Mesothelial cell of epicardium (in vitro differentiated cells): ENCODE data around the gene HOMER1. TPM values are rescaled to one million over a fixed set of nuclear protein-coding genes. Genes with fewer than 3 reads are reported as not detected.
A peak's percentile ranks its signal among the peaks of the same experiment; 100 is the strongest.

Experiments used
- DNase-seq, 2 experiments: peaks; one replicate each; pipeline ENCODE4 v3.0.0; 2021; ENCODE audit warnings: low spot score in 2 of 2; ENCODE audit not compliant: unreplicated experiment in 2 of 2
- H3K27ac Mint-ChIP-seq: 2 replicates; pipeline ENCODE4 v1.8.0; 2021; ENCODE audit warnings: mixed read lengths
- H3K27me3 Mint-ChIP-seq: 2 replicates; pipeline ENCODE4 v1.8.0; 2021; ENCODE audit warnings: low read depth, mixed read lengths
- H3K36me3 Mint-ChIP-seq: 2 replicates; pipeline ENCODE4 v1.8.0; 2021; ENCODE audit warnings: mixed read lengths
- H3K4me1 Mint-ChIP-seq: 2 replicates; pipeline ENCODE4 v1.8.0; 2021; ENCODE audit warnings: mixed read lengths
- H3K4me3 Mint-ChIP-seq: 2 replicates; pipeline ENCODE4 v1.8.0; 2021; ENCODE audit warnings: mild to moderate bottlenecking, moderate library complexity, mixed read lengths
- H3K9me3 Mint-ChIP-seq: 2 replicates; pipeline ENCODE4 v1.8.0; 2021; ENCODE audit warnings: mixed read lengths
- total RNA-seq: library from RNA; stranded (reverse); gene quantifications from 3 replicates; pipeline ENCODE4 v1.2.1, GENCODE V29; 2021
- TF ChIP-seq, protein P1 (sequence below): fragments of 200-600 bp; sonication (generic); IDR thresholded peaks from one replicate; pipeline ENCODE4 v1.5.0; 2021; ENCODE audit warnings: antibody characterized with exemption; ENCODE audit not compliant: unreplicated experiment

HOMER1 gene
- total RNA-seq, 1 donor from 2014 or later = 21.6 TPM

DNA sequence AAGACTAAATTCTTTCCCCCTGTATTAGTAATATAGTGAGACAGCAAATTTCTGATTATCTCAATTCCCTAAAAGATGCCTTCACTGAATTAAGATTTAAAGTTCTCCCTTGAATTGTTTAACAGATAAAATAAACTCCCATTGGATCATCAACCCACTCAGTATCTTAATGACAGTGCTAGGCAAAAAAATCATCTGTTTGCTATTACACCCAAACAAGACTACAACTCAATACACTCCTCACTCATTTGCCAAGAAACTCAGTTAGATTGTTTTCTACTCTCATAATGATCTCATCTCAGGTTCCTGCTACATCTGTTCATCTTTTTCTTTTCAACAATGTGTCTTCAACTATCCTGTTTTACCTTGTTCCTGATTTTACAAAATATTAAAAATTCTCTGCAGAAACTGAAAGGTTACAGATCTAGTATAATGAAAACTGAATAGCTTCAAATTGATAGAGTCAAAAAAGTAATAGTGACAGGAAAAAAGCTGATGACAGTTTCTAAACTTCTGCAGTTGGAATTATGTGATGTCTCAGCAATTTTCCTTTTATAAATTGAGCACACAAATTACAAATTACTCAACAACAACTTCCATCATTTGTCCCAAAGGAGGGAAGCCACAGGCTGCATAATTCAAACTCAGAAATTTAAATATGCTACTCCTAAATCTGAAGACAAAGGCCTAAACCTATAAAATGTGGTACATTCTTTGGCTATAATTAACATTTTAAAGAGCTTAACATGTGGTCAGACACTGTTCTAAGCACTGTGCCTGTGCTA is 39.4 kb downstream of the HOMER1 start:
- Mint-ChIP-seq H3K9me3 (no peaks in the 10 kb centered on the region), H3K36me3 (no peaks in the 10 kb centered on the region), H3K27ac (no peak overlapping the region), H3K27me3 (no peaks in the 10 kb centered on the region), H3K4me1 (peaks cover 4% of the 10 kb centered on the region), H3K4me3 (no peak overlapping the region)
- DNase-seq = no peak
- TF ChIP-seq, protein P1, sequence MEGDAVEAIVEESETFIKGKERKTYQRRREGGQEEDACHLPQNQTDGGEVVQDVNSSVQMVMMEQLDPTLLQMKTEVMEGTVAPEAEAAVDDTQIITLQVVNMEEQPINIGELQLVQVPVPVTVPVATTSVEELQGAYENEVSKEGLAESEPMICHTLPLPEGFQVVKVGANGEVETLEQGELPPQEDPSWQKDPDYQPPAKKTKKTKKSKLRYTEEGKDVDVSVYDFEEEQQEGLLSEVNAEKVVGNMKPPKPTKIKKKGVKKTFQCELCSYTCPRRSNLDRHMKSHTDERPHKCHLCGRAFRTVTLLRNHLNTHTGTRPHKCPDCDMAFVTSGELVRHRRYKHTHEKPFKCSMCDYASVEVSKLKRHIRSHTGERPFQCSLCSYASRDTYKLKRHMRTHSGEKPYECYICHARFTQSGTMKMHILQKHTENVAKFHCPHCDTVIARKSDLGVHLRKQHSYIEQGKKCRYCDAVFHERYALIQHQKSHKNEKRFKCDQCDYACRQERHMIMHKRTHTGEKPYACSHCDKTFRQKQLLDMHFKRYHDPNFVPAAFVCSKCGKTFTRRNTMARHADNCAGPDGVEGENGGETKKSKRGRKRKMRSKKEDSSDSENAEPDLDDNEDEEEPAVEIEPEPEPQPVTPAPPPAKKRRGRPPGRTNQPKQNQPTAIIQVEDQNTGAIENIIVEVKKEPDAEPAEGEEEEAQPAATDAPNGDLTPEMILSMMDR = no peak

DNA sequence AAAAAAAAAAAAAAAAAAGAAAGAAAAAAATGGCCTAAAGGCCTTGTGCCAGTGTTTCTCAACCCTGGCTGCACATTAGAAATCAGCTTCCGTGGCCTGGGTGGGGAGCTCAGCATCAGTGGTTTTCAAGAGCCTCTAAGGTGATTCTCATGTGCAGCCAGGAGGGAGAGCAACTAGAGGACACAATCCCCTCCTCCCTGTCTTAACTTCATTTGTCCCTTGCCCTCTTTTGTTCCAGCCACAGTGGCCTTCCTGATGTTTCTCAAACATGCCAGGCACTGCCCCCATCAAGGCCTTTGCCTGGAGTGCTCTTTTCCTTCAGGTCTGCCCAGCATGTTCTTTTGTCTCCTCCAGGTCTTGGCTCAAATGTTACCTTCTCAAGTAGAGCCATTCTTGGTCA is 42.4 kb downstream of the HOMER1 start:
- H3K9me3 Mint-ChIP-seq = no peaks in the 10 kb centered on the region
- H3K36me3 Mint-ChIP-seq = no peaks in the 10 kb centered on the region
- no peak overlapping the region for H3K4me3 Mint-ChIP-seq
- no peaks in the 10 kb centered on the region for H3K27me3 Mint-ChIP-seq
- peaks cover 4% of the 10 kb centered on the region for H3K4me1 Mint-ChIP-seq
- TF ChIP-seq, protein P1 = no peak
- no peak for DNase-seq
- H3K27ac Mint-ChIP-seq = no peak overlapping the region

DNA sequence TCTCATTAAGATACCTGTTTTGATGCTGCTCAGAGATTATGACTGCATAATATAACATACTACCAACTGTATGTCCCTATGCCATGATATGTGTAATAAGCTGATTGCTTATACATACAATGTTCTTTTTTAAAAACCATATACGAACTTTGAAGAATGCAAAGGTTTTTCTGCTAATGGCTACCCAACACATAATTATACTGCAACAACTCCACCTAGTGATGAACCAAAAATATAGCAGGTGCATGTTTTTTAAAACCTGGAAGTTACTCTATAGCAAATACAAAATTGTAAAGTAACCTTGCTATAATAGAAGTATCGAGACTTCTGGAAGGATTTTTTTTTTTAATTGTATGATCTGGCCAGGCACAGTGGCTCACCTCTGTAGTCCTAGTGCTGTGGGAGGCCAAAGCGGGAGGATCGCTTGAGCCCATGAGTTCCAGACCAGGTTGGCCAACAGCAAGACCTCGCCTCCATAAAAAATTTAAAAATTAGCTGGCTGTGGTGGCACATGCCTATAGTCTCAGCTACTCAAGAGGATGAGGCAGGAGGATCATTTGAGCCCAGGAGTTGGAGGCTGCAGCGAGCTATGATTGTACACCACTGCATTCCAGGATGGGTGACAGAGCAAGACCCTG is 49.1 kb downstream of the HOMER1 start:
- no peak for DNase-seq

DNA sequence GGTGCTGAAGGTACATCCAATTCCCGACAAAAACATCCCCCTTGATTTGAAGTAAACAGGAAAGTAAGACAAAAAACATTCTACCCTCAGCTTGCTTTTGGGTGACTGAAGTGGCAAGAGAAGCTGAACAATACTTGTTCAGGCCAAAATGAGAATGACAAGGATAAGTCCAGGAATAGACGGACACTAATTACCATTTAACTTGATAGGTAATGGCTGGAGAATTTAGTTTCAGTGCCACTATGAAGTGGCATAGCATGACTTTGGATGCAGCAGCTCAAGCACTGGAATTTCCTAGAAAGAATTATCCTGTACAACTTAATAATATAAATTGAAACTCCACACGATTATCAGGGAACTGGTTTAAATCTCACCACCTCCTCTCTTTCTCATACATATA is 49.7 kb downstream of the HOMER1 start:
- TF ChIP-seq, protein P1 = no peak
- no peaks in the 10 kb centered on the region for H3K36me3 Mint-ChIP-seq
- H3K27me3 Mint-ChIP-seq = no peaks in the 10 kb centered on the region
- no peak overlapping the region for H3K27ac Mint-ChIP-seq
- no peak for DNase-seq
- no peak overlapping the region for H3K4me3 Mint-ChIP-seq
- no peaks in the 10 kb centered on the region for H3K9me3 Mint-ChIP-seq
- peaks cover 3% of the 10 kb centered on the region for H3K4me1 Mint-ChIP-seq

More for the DNA sequence above, 49.1 kb downstream of the HOMER1 start:
- Mint-ChIP-seq H3K9me3 (no peaks in the 10 kb centered on the region), H3K4me3 (no peak overlapping the region), H3K27ac (no peak overlapping the region), H3K36me3 (no peaks in the 10 kb centered on the region), H3K4me1 (no peaks in the 10 kb centered on the region), H3K27me3 (no peaks in the 10 kb centered on the region)
- TF ChIP-seq, protein P1 = peak; percentile 64

DNA sequence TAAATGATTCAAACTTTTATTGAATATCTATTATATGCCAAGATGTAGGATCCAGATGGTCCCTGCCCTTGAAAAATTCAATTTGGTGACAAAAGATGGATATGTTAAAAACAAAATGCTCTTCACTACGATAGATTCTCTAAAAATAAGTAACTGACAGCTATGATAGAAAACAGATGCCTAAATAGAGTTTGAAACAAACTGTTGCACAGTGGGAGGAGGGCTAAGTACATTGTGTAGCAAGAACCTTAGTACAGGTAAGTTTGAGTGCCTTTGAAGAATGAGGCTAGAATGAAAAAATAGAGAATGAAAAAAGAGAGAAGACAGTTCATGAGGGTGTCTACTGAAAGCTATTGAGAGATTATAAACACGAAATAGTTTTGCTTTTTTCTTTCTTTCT is 54.3 kb downstream of the HOMER1 start:
- Mint-ChIP-seq H3K9me3 (no peaks in the 10 kb centered on the region), H3K27me3 (no peaks in the 10 kb centered on the region), H3K4me1 (peaks cover 10% of the 10 kb centered on the region), H3K27ac (no peak overlapping the region), H3K4me3 (no peak overlapping the region), H3K36me3 (peaks cover 6% of the 10 kb centered on the region)
- TF ChIP-seq, protein P1 = no peak
- no peak for DNase-seq
